Progenitor cell of endocrine pancreas (in vitro differentiated cells): ENCODE data around the gene DOHH. TPM values are rescaled to one million over a fixed set of nuclear protein-coding genes. Genes with fewer than 3 reads are reported as not detected.

Source experiments
- DNase-seq: peaks from one replicate; pipeline ENCODE4 v3.0.0; 2021; ENCODE audit warnings: low spot score; ENCODE audit not compliant: unreplicated experiment
- H3K27ac Mint-ChIP-seq: 2 replicates; pipeline ENCODE4 v1.8.0; 2021; ENCODE audit warnings: mild to moderate bottlenecking, moderate library complexity, mixed read lengths
- H3K27me3 Mint-ChIP-seq: 2 replicates; pipeline ENCODE4 v1.8.0; 2021; ENCODE audit warnings: mixed read lengths
- H3K36me3 Mint-ChIP-seq: 2 replicates; pipeline ENCODE4 v1.8.0; 2022; ENCODE audit warnings: mixed read lengths; ENCODE audit not compliant: insufficient read depth
- H3K4me1 Mint-ChIP-seq: 2 replicates; pipeline ENCODE4 v1.8.0; 2021; ENCODE audit warnings: low read depth, mixed read lengths
- H3K4me3 Mint-ChIP-seq: 2 replicates; pipeline ENCODE4 v1.8.0; 2021; ENCODE audit warnings: low read depth, mild to moderate bottlenecking, moderate library complexity, mixed read lengths
- H3K9me3 Mint-ChIP-seq: 2 replicates; pipeline ENCODE4 v1.8.0; 2021; ENCODE audit warnings: low read depth, mixed read lengths
- total RNA-seq: library from RNA; stranded (reverse); gene quantifications from 2 replicates; pipeline ENCODE4 v1.2.1, GENCODE V29; 2021
- TF ChIP-seq, protein P1 (sequence below): fragments of 200-600 bp; sonication (generic); IDR thresholded peaks from one replicate; pipeline ENCODE4 v1.5.0; 2021; ENCODE audit warnings: antibody characterized with exemption, mild to moderate bottlenecking; ENCODE audit not compliant: unreplicated experiment

DOHH gene
- total RNA-seq, 1 donor from 2014 or later: 9.9 TPM

DNA sequence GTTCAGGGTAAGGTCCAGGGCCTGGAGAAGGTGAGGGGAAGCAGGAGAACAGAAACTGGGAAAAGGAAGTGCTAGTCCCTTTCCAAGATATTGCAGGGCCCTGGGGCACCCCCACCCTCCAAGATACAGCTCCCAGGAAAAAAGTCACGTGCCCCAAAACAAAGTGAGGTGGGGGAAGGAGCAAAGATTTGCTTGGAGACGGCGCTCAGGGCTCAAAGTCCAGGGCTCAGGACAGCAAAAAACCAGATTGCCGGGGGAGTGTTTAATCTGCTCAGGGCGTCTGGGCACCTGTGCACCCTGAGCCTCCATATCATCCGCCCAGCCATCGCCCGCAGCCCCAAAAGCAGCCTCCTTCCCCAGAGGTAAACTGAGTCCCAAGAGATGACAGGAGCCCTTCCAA, 26.5 kb downstream of the DOHH start:
- Mint-ChIP-seq H3K9me3 (no peaks in the 10 kb centered on the region), H3K4me3 (no peak overlapping the region), H3K27me3 (peaks cover 17% of the 10 kb centered on the region), H3K4me1 (peaks cover 3% of the 10 kb centered on the region), H3K36me3 (no peaks in the 10 kb centered on the region), H3K27ac (no peak overlapping the region)
- TF ChIP-seq, protein P1, sequence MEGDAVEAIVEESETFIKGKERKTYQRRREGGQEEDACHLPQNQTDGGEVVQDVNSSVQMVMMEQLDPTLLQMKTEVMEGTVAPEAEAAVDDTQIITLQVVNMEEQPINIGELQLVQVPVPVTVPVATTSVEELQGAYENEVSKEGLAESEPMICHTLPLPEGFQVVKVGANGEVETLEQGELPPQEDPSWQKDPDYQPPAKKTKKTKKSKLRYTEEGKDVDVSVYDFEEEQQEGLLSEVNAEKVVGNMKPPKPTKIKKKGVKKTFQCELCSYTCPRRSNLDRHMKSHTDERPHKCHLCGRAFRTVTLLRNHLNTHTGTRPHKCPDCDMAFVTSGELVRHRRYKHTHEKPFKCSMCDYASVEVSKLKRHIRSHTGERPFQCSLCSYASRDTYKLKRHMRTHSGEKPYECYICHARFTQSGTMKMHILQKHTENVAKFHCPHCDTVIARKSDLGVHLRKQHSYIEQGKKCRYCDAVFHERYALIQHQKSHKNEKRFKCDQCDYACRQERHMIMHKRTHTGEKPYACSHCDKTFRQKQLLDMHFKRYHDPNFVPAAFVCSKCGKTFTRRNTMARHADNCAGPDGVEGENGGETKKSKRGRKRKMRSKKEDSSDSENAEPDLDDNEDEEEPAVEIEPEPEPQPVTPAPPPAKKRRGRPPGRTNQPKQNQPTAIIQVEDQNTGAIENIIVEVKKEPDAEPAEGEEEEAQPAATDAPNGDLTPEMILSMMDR: no peak
- no peak for DNase-seq

GRCh38 chr19:3471954-3472655, 28.4 kb downstream of the DOHH start:
- H3K27ac Mint-ChIP-seq: no peak overlapping the region
- peaks cover 3% of the 10 kb centered on the region for H3K9me3 Mint-ChIP-seq
- H3K4me1 Mint-ChIP-seq: peaks cover 3% of the 10 kb centered on the region
- H3K4me3 Mint-ChIP-seq: no peak overlapping the region
- TF ChIP-seq, protein P1: peak; percentile 61
- H3K27me3 Mint-ChIP-seq: peaks cover 27% of the 10 kb centered on the region
- DNase-seq: no peak
- H3K36me3 Mint-ChIP-seq: no peaks in the 10 kb centered on the region

GRCh38 chr19:3470500-3471128, 29.9 kb downstream of the DOHH start:
- TF ChIP-seq, protein P1: no peak
- no peak overlapping the region for H3K4me3 Mint-ChIP-seq
- H3K36me3 Mint-ChIP-seq: no peaks in the 10 kb centered on the region
- H3K4me1 Mint-ChIP-seq: peaks cover 3% of the 10 kb centered on the region
- peaks cover 3% of the 10 kb centered on the region for H3K9me3 Mint-ChIP-seq
- no peak for DNase-seq
- no peak overlapping the region for H3K27ac Mint-ChIP-seq
- peaks cover 39% of the 10 kb centered on the region for H3K27me3 Mint-ChIP-seq

GRCh38 chr19:3469638-3470499, 30.6 kb downstream of the DOHH start:
- Mint-ChIP-seq H3K9me3 (peaks cover 3% of the 10 kb centered on the region), H3K4me1 (peaks cover 3% of the 10 kb centered on the region), H3K27ac (no peak overlapping the region), H3K27me3 (peaks cover 47% of the 10 kb centered on the region), H3K36me3 (no peaks in the 10 kb centered on the region), H3K4me3 (no peak overlapping the region)
- TF ChIP-seq, protein P1: no peak
- no peak for DNase-seq

- Mint-ChIP-seq H3K9me3 (peaks cover 3% of the 10 kb centered on the region), H3K36me3 (no peaks in the 10 kb centered on the region), H3K4me1 (peaks cover 2% of the 10 kb centered on the region), H3K27me3 (peaks cover 48% of the 10 kb centered on the region), H3K27ac (no peak overlapping the region), H3K4me3 (no peak overlapping the region)
- no peak for DNase-seq
- TF ChIP-seq, protein P1: no peak
These were observed 32.3 kb downstream of the DOHH start for GRCh38 chr19:3468211-3468610.
